OCI-LY7 (cell line): ENCODE results near the gene PXDN.

ENCODE experiments used
- EZH2phosphoT487 ChIP-seq: fragments of 200-600 bp; sonication (generic); IDR thresholded peaks from 2 replicates; pipeline ENCODE4 v1.6.1; 2018; ENCODE audit warnings: low read depth, borderline replicate concordance, mild to moderate bottlenecking, mixed run types, antibody characterized with exemption, low read length, moderate library complexity, mixed read lengths
- TF ChIP-seq, protein P1 (sequence below): fragments of 200-600 bp; sonication (generic); conservative IDR thresholded peaks from 2 replicates; pipeline ENCODE4 v1.5.1; 2014; ENCODE audit warnings: mild to moderate bottlenecking, antibody characterized with exemption, low read length, moderate library complexity, mixed read lengths

- TF ChIP-seq, protein P1, sequence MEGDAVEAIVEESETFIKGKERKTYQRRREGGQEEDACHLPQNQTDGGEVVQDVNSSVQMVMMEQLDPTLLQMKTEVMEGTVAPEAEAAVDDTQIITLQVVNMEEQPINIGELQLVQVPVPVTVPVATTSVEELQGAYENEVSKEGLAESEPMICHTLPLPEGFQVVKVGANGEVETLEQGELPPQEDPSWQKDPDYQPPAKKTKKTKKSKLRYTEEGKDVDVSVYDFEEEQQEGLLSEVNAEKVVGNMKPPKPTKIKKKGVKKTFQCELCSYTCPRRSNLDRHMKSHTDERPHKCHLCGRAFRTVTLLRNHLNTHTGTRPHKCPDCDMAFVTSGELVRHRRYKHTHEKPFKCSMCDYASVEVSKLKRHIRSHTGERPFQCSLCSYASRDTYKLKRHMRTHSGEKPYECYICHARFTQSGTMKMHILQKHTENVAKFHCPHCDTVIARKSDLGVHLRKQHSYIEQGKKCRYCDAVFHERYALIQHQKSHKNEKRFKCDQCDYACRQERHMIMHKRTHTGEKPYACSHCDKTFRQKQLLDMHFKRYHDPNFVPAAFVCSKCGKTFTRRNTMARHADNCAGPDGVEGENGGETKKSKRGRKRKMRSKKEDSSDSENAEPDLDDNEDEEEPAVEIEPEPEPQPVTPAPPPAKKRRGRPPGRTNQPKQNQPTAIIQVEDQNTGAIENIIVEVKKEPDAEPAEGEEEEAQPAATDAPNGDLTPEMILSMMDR = no peak
- TF ChIP-seq EZH2phosphoT487 = no peak
Measured at GRCh38 chr2:1610096-1610485, 134.2 kb downstream of the PXDN start.
